Transverse colon (tissue), 4 donors: ENCODE results near the gene MKI67.

ENCODE experiments used
- CTCF ChIP-seq, 5 experiments: fragments of 200-600 bp in 3 of 5; fragments of 450-650 bp in 2 of 5; sonication (generic) in 3 of 5; IDR thresholded peaks; 1 replicate in 2 of 5; 2 replicates in 3 of 5; pipeline ENCODE4 v1.5.1; 2016 to 2017; ENCODE audit warnings: antibody characterized with exemption in 5 of 5, inconsistent platforms in 3 of 5, mild to moderate bottlenecking in 2 of 5, moderate library complexity in 1 of 5
- EP300 ChIP-seq: sonication (generic); formaldehyde crosslinking; IDR thresholded peaks from one replicate; pipeline ENCODE4 v1.6.1; 2017; ENCODE audit warnings: antibody characterized with exemption, low read depth
- POLR2A ChIP-seq: fragments of 450-650 bp; IDR thresholded peaks from one replicate; pipeline ENCODE4 v1.6.1; 2016; ENCODE audit warnings: antibody characterized with exemption, mild to moderate bottlenecking, moderate library complexity
- POLR2AphosphoS5 ChIP-seq, 3 donors: sonication (generic); formaldehyde crosslinking; IDR thresholded peaks; one replicate each; pipeline ENCODE4 v1.6.1; 2016; ENCODE audit warnings: antibody characterized with exemption in 3 of 3

- TF ChIP-seq CTCF (IDR thresholded peaks at IDR 0.05), result no peak
- TF ChIP-seq POLR2A, result no peak
- no peak for TF ChIP-seq EP300
- TF ChIP-seq POLR2AphosphoS5 (IDR thresholded peaks at IDR 0.05), result no peak
These were observed 73.5 kb downstream of the MKI67 start for GRCh38 chr10:128052696-128053095.
